Measurements from ENCODE around the gene TMPRSS4.
A peak's percentile ranks its signal among the peaks of the same experiment; 100 is the strongest.

Gene TMPRSS4

DNA sequence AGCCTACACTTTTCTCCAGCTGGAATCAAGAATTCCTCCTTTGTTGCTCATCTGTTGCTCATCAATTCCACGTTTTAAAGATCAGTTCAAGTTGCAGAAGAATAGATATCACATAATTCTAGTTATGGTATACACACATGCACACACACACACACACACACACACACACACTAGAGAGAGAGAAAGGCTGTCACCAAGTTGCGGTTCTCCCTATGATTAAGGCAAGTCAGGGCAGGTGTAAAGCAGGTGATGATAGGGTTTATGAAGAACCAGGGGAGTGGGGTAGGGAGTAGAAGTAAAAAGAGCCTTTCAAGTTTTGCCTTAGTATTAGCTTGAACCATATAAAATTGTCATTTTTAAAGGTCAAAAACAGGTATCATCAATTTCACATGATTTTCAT is 31.7 kb upstream of the TMPRSS4 start:
- no peaks in the 10 kb centered on the region for H3K9me3 ChIP-seq (ENCODE audit: insufficient read depth, low read depth, low read length)
- TF ChIP-seq, protein P1, sequence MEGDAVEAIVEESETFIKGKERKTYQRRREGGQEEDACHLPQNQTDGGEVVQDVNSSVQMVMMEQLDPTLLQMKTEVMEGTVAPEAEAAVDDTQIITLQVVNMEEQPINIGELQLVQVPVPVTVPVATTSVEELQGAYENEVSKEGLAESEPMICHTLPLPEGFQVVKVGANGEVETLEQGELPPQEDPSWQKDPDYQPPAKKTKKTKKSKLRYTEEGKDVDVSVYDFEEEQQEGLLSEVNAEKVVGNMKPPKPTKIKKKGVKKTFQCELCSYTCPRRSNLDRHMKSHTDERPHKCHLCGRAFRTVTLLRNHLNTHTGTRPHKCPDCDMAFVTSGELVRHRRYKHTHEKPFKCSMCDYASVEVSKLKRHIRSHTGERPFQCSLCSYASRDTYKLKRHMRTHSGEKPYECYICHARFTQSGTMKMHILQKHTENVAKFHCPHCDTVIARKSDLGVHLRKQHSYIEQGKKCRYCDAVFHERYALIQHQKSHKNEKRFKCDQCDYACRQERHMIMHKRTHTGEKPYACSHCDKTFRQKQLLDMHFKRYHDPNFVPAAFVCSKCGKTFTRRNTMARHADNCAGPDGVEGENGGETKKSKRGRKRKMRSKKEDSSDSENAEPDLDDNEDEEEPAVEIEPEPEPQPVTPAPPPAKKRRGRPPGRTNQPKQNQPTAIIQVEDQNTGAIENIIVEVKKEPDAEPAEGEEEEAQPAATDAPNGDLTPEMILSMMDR (conservative IDR thresholded peaks at IDR 0.05; ENCODE audit: low read length), result no peak
- TF ChIP-seq EZH2phosphoT487 (IDR thresholded peaks at IDR 0.05; ENCODE audit: borderline replicate concordance), result no peak

DNA sequence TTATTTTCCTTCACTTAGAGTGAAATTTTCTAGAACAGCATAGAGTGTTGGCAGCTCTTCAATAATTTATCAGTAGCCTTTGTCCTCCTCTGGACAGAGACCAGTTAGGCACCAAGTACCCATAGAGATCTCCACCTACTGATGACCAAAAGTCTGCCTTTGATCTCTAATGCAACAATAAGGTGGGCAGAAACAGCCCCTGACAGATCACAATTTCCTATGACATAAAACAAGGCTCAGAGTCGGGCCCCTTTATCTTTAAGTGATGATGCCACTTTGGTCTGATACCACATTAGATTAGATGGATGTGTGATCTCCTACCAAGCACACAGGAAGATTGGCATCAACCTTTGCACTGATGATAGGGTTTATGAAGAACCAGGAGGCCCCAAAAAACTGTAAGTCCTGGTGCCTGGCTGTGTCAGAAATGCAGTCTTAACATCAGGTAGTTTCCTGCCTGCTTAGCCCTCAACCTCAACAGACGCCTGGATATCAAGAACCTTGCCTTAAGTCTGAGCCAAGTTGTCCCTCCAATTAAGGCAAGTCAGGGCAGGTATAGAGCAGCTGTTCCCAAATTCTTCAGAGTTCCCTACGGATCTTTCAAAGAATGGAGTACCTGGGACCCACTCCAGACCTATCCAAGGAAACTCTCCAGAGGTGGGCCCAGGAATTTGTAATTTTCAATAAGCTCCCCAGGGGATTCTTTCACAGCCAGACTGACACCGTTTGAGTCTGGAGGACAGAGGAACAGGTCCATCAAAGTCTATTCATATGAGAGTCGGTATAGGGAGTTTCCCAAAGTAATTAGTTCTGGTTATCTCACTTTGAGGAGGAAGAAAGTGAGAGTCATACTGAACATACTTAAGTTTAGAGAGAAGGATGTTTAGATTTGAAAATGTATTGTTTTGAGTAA is 30.6 kb upstream of the TMPRSS4 start:
- Histone ChIP-seq H3K79me2 (ENCODE audit: insufficient read depth, low read length) (no peaks in the 10 kb centered on the region), H3K4me1 (ENCODE audit: insufficient read depth, low read length, poor library complexity, severe bottlenecking) (peaks cover 33% of the 10 kb centered on the region), H3K9me2 (replicated peaks; ENCODE audit: low read depth, low read length) (no peaks in the 10 kb centered on the region), H3K9me3 (ENCODE audit: insufficient read depth, low read depth, low read length) (no peaks in the 10 kb centered on the region), H3K9ac (ENCODE audit: low read depth, low read length, poor library complexity, severe bottlenecking) (peak overlapping the region; percentile 56), H3K27me3 (ENCODE audit: insufficient read depth, low read length, poor library complexity, severe bottlenecking) (no peaks in the 10 kb centered on the region), H2AFZ (ENCODE audit: low read length) (peak overlapping the region; percentile 23; the same call in 1 of the 2 replicates), H3K36me3 (ENCODE audit: insufficient read depth, low read length) (no peaks in the 10 kb centered on the region), H3K4me2 (ENCODE audit: low read depth, low read length, poor library complexity, severe bottlenecking) (peak overlapping the region; percentile 20), H4K20me1 (ENCODE audit: insufficient read depth, low read length, poor library complexity, severe bottlenecking) (no peaks in the 10 kb centered on the region), H3F3A (ENCODE audit: low read depth) (no peaks in the 10 kb centered on the region), H3K4me3 (ENCODE audit: low read length, poor library complexity, severe bottlenecking) (peak overlapping the region; percentile 8)
- TF ChIP-seq, protein P1 (conservative IDR thresholded peaks at IDR 0.05; ENCODE audit: low read length), result no peak
- no peak for TF ChIP-seq EZH2phosphoT487 (IDR thresholded peaks at IDR 0.05; ENCODE audit: borderline replicate concordance)

More for the DNA sequence above, 31.7 kb upstream of the TMPRSS4 start:
- H3K79me2 ChIP-seq (ENCODE audit: insufficient read depth, low read length), result no peaks in the 10 kb centered on the region
- H3K9ac ChIP-seq (ENCODE audit: low read depth, low read length, poor library complexity, severe bottlenecking), result no peak overlapping the region
- no peaks in the 10 kb centered on the region for H4K20me1 ChIP-seq (ENCODE audit: insufficient read depth, low read length, poor library complexity, severe bottlenecking)
- no peaks in the 10 kb centered on the region for H3K36me3 ChIP-seq (ENCODE audit: insufficient read depth, low read length)
- H2AFZ ChIP-seq (ENCODE audit: low read length), result no peak overlapping the region
- no peak overlapping the region for H3K4me3 ChIP-seq (ENCODE audit: low read length, poor library complexity, severe bottlenecking)
- no peak overlapping the region for H3K4me2 ChIP-seq (ENCODE audit: low read depth, low read length, poor library complexity, severe bottlenecking)
- peaks cover 28% of the 10 kb centered on the region for H3K4me1 ChIP-seq (ENCODE audit: insufficient read depth, low read length, poor library complexity, severe bottlenecking)
- H3K27me3 ChIP-seq (ENCODE audit: insufficient read depth, low read length, poor library complexity, severe bottlenecking), result no peaks in the 10 kb centered on the region
- H3K9me2 ChIP-seq (replicated peaks; ENCODE audit: low read depth, low read length), result no peaks in the 10 kb centered on the region
- no peaks in the 10 kb centered on the region for H3F3A ChIP-seq (ENCODE audit: low read depth)

DNA sequence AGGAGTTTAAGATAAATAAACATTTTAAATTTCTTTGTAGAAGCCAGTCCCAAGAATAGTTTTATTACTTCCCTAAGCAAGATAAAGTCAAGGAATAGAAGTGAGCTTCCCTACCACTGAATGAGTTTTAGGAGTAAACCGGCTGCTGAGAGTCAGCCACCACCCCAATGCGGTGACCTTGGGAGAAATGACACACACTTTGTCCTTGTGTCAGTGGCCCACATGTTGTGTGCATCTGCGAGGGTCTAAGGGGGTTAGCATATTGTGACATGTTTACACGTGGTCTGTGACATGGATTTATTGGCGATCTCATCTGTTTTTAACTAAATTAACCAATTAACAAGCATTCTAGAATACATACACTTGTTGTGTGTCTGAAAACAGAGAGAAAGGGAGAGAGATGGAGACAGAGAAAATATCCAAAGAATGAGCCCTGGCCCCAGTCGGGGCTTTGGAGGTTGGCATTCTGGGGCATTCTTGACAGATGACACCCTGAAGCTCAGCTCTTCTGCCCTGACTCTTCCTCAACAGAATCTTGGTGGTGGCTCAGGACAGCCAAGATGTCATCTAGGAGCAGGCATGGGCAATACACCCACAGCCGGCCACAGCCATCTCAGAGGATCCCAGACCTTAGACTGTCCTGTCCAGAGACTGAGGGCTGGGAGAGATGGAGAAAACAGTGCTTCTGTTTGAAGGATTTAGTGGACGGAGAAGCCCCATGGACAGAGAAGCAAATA is 29.7 kb upstream of the TMPRSS4 start:
- Histone ChIP-seq H3K4me1 (ENCODE audit: insufficient read depth, low read length, poor library complexity, severe bottlenecking) (peaks cover 41% of the 10 kb centered on the region), H3K9me3 (ENCODE audit: insufficient read depth, low read depth, low read length) (no peaks in the 10 kb centered on the region), H3K36me3 (ENCODE audit: insufficient read depth, low read length) (no peaks in the 10 kb centered on the region), H3K4me3 (ENCODE audit: low read length, poor library complexity, severe bottlenecking) (no peak overlapping the region), H3F3A (ENCODE audit: low read depth) (no peaks in the 10 kb centered on the region), H3K27me3 (ENCODE audit: insufficient read depth, low read length, poor library complexity, severe bottlenecking) (no peaks in the 10 kb centered on the region), H2AFZ (ENCODE audit: low read length) (peak overlapping the region; percentile 23; the same call in 1 of the 2 replicates), H4K20me1 (ENCODE audit: insufficient read depth, low read length, poor library complexity, severe bottlenecking) (no peaks in the 10 kb centered on the region), H3K9ac (ENCODE audit: low read depth, low read length, poor library complexity, severe bottlenecking) (peak overlapping the region; percentile 56), H3K9me2 (replicated peaks; ENCODE audit: low read depth, low read length) (no peaks in the 10 kb centered on the region), H3K4me2 (ENCODE audit: low read depth, low read length, poor library complexity, severe bottlenecking) (no peak overlapping the region), H3K79me2 (ENCODE audit: insufficient read depth, low read length) (no peaks in the 10 kb centered on the region)
- TF ChIP-seq EZH2phosphoT487 (IDR thresholded peaks at IDR 0.05; ENCODE audit: borderline replicate concordance), result no peak
